IMR-90 (cell line): Measurements from ENCODE around the gene HEATR1.

Experiments used
- CHD1 ChIP-seq: IDR thresholded peaks from 2 replicates; pipeline ENCODE4 v1.6.1; 2012; ENCODE audit warnings: low read depth, low read length, improper control_type of control experiment
- CTCF ChIP-seq: conservative IDR thresholded peaks from 2 replicates; pipeline ENCODE4 v1.5.1; 2012; ENCODE audit warnings: mild to moderate bottlenecking, low read depth, low read length, improper control_type of control experiment
- FOS ChIP-seq: fragments of 150-350 bp; IDR thresholded peaks from 2 replicates; pipeline ENCODE4 v1.6.1; 2016; ENCODE audit warnings: low read depth, low read length
- POLR2A ChIP-seq: IDR thresholded peaks from 2 replicates; pipeline ENCODE4 v1.6.1; 2012; ENCODE audit warnings: mild to moderate bottlenecking, low read depth, low read length
- RAD21 ChIP-seq: IDR thresholded peaks from 2 replicates; pipeline ENCODE4 v1.6.1; 2012; ENCODE audit warnings: low read length, improper control_type of control experiment
- RFX5 ChIP-seq: IDR thresholded peaks from 2 replicates; pipeline ENCODE4 v1.8.0; 2012; ENCODE audit warnings: low read depth, mild to moderate bottlenecking, low read length, moderate library complexity
- SMC3 ChIP-seq: fragments of 150-350 bp; IDR thresholded peaks from 2 replicates; pipeline ENCODE4 v1.6.1; 2016; ENCODE audit warnings: low read depth, mild to moderate bottlenecking, antibody characterized with exemption, low read length, moderate library complexity
- USF2 ChIP-seq: fragments of 150-350 bp; IDR thresholded peaks from 2 replicates; pipeline ENCODE4 v1.6.1; 2017; ENCODE audit warnings: mild to moderate bottlenecking, antibody characterized with exemption, low read length, low read depth

GRCh38 chr1:236575523-236575922 is 28.8 kb downstream of the HEATR1 start:
- TF ChIP-seq RFX5 = no peak
- no peak for TF ChIP-seq CTCF
- no peak for TF ChIP-seq POLR2A
- no peak for TF ChIP-seq USF2
- TF ChIP-seq RAD21 = no peak
- no peak for TF ChIP-seq SMC3
- no peak for TF ChIP-seq CHD1
- no peak for TF ChIP-seq FOS
